ENCODE results near the gene SFMBT2. TPM values are rescaled to one million over a fixed set of nuclear protein-coding genes. Genes with fewer than 3 reads are reported as not detected.

SFMBT2 gene
- total RNA-seq, 1 experiment from 2014 or later, result 0.02 TPM

GRCh38 chr10:7316839-7317238 lies 94.0 kb downstream of the SFMBT2 start:
- Histone ChIP-seq H3K9me2 (ENCODE audit: insufficient read depth) (no peaks in the 10 kb centered on the region), H3K9me3 (ENCODE audit: control insufficient read depth in 1 of 2, insufficient read depth in 1 of 2, low read depth in 1 of 2, low read length in 2 of 2) (no peaks in the 10 kb centered on the region), H3K27me3 (ENCODE audit: insufficient read depth, low read length) (no peaks in the 10 kb centered on the region), H4K20me1 (ENCODE audit: insufficient read depth) (no peaks in the 10 kb centered on the region), H3K27ac (ENCODE audit: low read depth, low read length) (no peak overlapping the region), H3K4me2 (ENCODE audit: low read length) (no peak overlapping the region), H3K4me3 (replicated peaks in 1 of 2; ENCODE audit: low read depth in 1 of 2, low read length in 2 of 2) (no peak overlapping the region), H3K36me3 (ENCODE audit: control insufficient read depth in 1 of 2, insufficient read depth in 2 of 2, low read length in 2 of 2) (no peaks in the 10 kb centered on the region), H2AFZ (ENCODE audit: low read depth, low read length, poor library complexity, severe bottlenecking) (no peak overlapping the region), H3K4me1 (ENCODE audit: control insufficient read depth in 1 of 2, insufficient read depth in 2 of 2, low read length in 2 of 2) (no peaks in the 10 kb centered on the region), H3K9ac (ENCODE audit: low read length) (no peak overlapping the region), H3K79me2 (ENCODE audit: insufficient read depth, low read length) (no peaks in the 10 kb centered on the region)
- no TSS peak for BruUV-seq (replicated peaks)
- ATAC-seq (no peak), DNase-seq (ENCODE audit: low read depth, low spot score) (no peak)
- TF ChIP-seq EZH2 (IDR thresholded peaks at IDR 0.05), result no peak
- TF ChIP-seq ZBTB33 (IDR thresholded peaks at IDR 0.05; ENCODE audit: extremely low read depth, insufficient replicate concordance, low read length), result no peak
- TF ChIP-seq SP1 (IDR thresholded peaks at IDR 0.05; ENCODE audit: low read depth), result no peak
- ChIA-PET POLR2A (no interaction called here), RAD21 (ENCODE audit: low non-redundant PET in 1 of 2, low total read pairs in 2 of 2, uncharacterized antibody in 2 of 2, unreplicated experiment in 2 of 2) (no interaction called here), CTCF (no interaction called here)
- intact Hi-C loops (cut with micrococcal nuclease), result no loop called here

GRCh38 chr10:7315906-7316305 lies 94.9 kb downstream of the SFMBT2 start:
- ChIA-PET POLR2A (no interaction called here), CTCF (no interaction called here), RAD21 (ENCODE audit: low non-redundant PET in 1 of 2, low total read pairs in 2 of 2, uncharacterized antibody in 2 of 2, unreplicated experiment in 2 of 2) (no interaction called here)
- H3K4me3 ChIP-seq (replicated peaks in 1 of 2; ENCODE audit: low read depth in 1 of 2, low read length in 2 of 2), result no peak overlapping the region
- TF ChIP-seq ZNF274 (IDR thresholded peaks at IDR 0.05; ENCODE audit: low read depth, low read length), result no peak
- TF ChIP-seq POLR2A (IDR thresholded peaks at IDR 0.05; ENCODE audit: borderline replicate concordance, extremely low read depth, insufficient read depth, insufficient read length), result no peak
- TF ChIP-seq ATF3 (IDR thresholded peaks at IDR 0.05), result no peak
- no peak for TF ChIP-seq FOSL1 (IDR thresholded peaks at IDR 0.05; ENCODE audit: low read depth)
- TF ChIP-seq JUND (IDR thresholded peaks at IDR 0.05), result no peak
- no peak for TF ChIP-seq MAX (IDR thresholded peaks at IDR 0.05)
- no peak for TF ChIP-seq CEBPB (IDR thresholded peaks at IDR 0.05; ENCODE audit: low read depth)
- no peak for TF ChIP-seq ELF1 (IDR thresholded peaks at IDR 0.05; ENCODE audit: borderline replicate concordance, low read depth)
- TF ChIP-seq YY1 (IDR thresholded peaks at IDR 0.05; ENCODE audit: extremely low read depth, insufficient replicate concordance, low read depth, low read length), result no peak
- no peak for TF ChIP-seq EGR1 (IDR thresholded peaks at IDR 0.05; ENCODE audit: low read depth)
- no peak for TF ChIP-seq EZH2 (IDR thresholded peaks at IDR 0.05)
- no peaks in the 10 kb centered on the region for H3K4me1 ChIP-seq (ENCODE audit: control insufficient read depth in 1 of 2, insufficient read depth in 2 of 2, low read length in 2 of 2)
- no peaks in the 10 kb centered on the region for H3K27me3 ChIP-seq (ENCODE audit: insufficient read depth, low read length)
- ATAC-seq, result no peak
- H3K79me2 ChIP-seq (ENCODE audit: insufficient read depth, low read length), result no peaks in the 10 kb centered on the region
- intact Hi-C loops (cut with micrococcal nuclease), result no loop called here
- H3K36me3 ChIP-seq (ENCODE audit: control insufficient read depth in 1 of 2, insufficient read depth in 2 of 2, low read length in 2 of 2), result no peaks in the 10 kb centered on the region
- H3K27ac ChIP-seq (ENCODE audit: low read depth, low read length), result no peak overlapping the region
- H2AFZ ChIP-seq (ENCODE audit: low read depth, low read length, poor library complexity, severe bottlenecking), result no peak overlapping the region
- H3K9ac ChIP-seq (ENCODE audit: low read length), result no peak overlapping the region
- H3K9me2 ChIP-seq (ENCODE audit: insufficient read depth), result no peaks in the 10 kb centered on the region
- H3K4me2 ChIP-seq (ENCODE audit: low read length), result no peak overlapping the region
- DNase-seq (ENCODE audit: low read depth, low spot score), result no peak
- no peaks in the 10 kb centered on the region for H3K9me3 ChIP-seq (ENCODE audit: control insufficient read depth in 1 of 2, insufficient read depth in 1 of 2, low read depth in 1 of 2, low read length in 2 of 2)
- BruUV-seq (replicated peaks), result no TSS peak
- no peaks in the 10 kb centered on the region for H4K20me1 ChIP-seq (ENCODE audit: insufficient read depth)

All from HCT116 (cell line).